PC-3 (cell line): ENCODE results near the gene TPO. TPM values are rescaled to one million over a fixed set of nuclear protein-coding genes. Genes with fewer than 3 reads are reported as not detected.

Experiments used
- ATAC-seq: fragments of 200-7000 bp; cut with Tn5 transposase; 2 replicates; pipeline ENCODE4 v1.9.1; 2020; ENCODE audit warnings: mild to moderate bottlenecking, moderate library complexity
- BruUV-seq: library from RNA; stranded (reverse); fragments of 400-500 nt; replicated peaks from 2 replicates; lab custom pipeline; 2021; lab: Mats Ljungman, UMichigan
- CTCF ChIA-PET: fragments of 300-600 bp; sonication (Branson Sonifier 250); formaldehyde crosslinking; loops from one replicate; lab custom pipeline; 2022; ENCODE audit warnings: antibody characterized with exemption; lab: Charles Lee
- POLR2A ChIA-PET: fragments of 300-600 bp; sonication (Branson Sonifier 250); formaldehyde crosslinking; loops from one replicate; lab custom pipeline; 2022; ENCODE audit warnings: antibody characterized with exemption; ENCODE audit not compliant: unreplicated experiment; lab: Charles Lee
- DNase-seq: peaks from one replicate; pipeline ENCODE4 v3.0.0-alpha.2; 2015
- H2AFZ ChIP-seq: fragments of 300-600 bp; sonication (generic); 2 replicates; pipeline ENCODE4 v1.6.0; 2016; ENCODE audit warnings: antibody characterized with exemption, low read length
- H3F3A ChIP-seq: fragments of 300-600 bp; sonication (generic); one replicate; pipeline ENCODE4 v1.6.0; 2017; ENCODE audit warnings: antibody characterized with exemption, low read length, control low read depth, mild to moderate bottlenecking; ENCODE audit not compliant: unreplicated experiment
- H3K27ac ChIP-seq: fragments of 300-600 bp; sonication (generic); 2 replicates; pipeline ENCODE4 v1.5.1; 2016; ENCODE audit warnings: mild to moderate bottlenecking, low read length
- H3K27me3 ChIP-seq: fragments of 300-600 bp; sonication (generic); 2 replicates; pipeline ENCODE4 v1.6.1; 2016; ENCODE audit warnings: low read length, mixed read lengths
- H3K36me3 ChIP-seq: fragments of 300-600 bp; sonication (generic); 2 replicates; pipeline ENCODE4 v1.6.1; 2016; ENCODE audit warnings: low read depth, mixed run types, low read length, mixed read lengths
- H3K4me1 ChIP-seq: fragments of 300-600 bp; sonication (generic); 2 replicates; pipeline ENCODE4 v1.5.1; 2016; ENCODE audit warnings: low read length; ENCODE audit not compliant: insufficient read depth
- H3K4me2 ChIP-seq: fragments of 300-600 bp; sonication (generic); 2 replicates; pipeline ENCODE4 v1.6.0; 2016; ENCODE audit warnings: low read length
- H3K4me3 ChIP-seq: fragments of 300-600 bp; sonication (generic); 2 replicates; pipeline ENCODE4 v1.5.1; 2016; ENCODE audit warnings: mild to moderate bottlenecking, low read length, mixed read lengths
- H3K79me2 ChIP-seq: fragments of 300-600 bp; sonication (generic); 2 replicates; pipeline ENCODE4 v1.6.1; 2017; ENCODE audit warnings: low read length, mixed read lengths
- H3K9ac ChIP-seq: fragments of 300-600 bp; sonication (generic); 2 replicates; pipeline ENCODE4 v1.6.0; 2016; ENCODE audit warnings: mild to moderate bottlenecking, low read length
- H3K9me2 ChIP-seq: fragments of 300-600 bp; sonication (generic); replicated peaks from 2 replicates; pipeline ENCODE4 v1.6.1; 2016; ENCODE audit warnings: mixed run types, low read length, mixed read lengths
- H3K9me3 ChIP-seq: fragments of 300-600 bp; sonication (generic); 2 replicates; pipeline ENCODE4 v1.6.1; 2016; ENCODE audit warnings: low read length, mixed read lengths
- H4K20me1 ChIP-seq: fragments of 300-600 bp; sonication (generic); 2 replicates; pipeline ENCODE4 v1.6.1; 2016; ENCODE audit warnings: low read length, mixed read lengths
- CTCF ChIP-seq: fragments of 300-600 bp; sonication (generic); conservative IDR thresholded peaks from 2 replicates; pipeline ENCODE4 v1.5.1; 2017; ENCODE audit warnings: antibody characterized with exemption, low read depth, mild to moderate bottlenecking, low read length
- EZH2 ChIP-seq: fragments of 300-600 bp; sonication (generic); IDR thresholded peaks from one replicate; pipeline ENCODE4 v1.6.1; 2017; ENCODE audit warnings: antibody characterized with exemption, mild to moderate bottlenecking, low read length; ENCODE audit not compliant: unreplicated experiment
- EZH2phosphoT487 ChIP-seq: fragments of 300-600 bp; sonication (generic); IDR thresholded peaks from 2 replicates; pipeline ENCODE4 v1.6.1; 2018; ENCODE audit warnings: mild to moderate bottlenecking, antibody characterized with exemption, low read length, borderline replicate concordance
- intact Hi-C: fragments of 100-400 bp; cut with micrococcal nuclease; formaldehyde crosslinking; loops from 2 replicates; pipeline ENCODE4 v1.9.0; 2023
- total RNA-seq: library from RNA; depleted of rRNA; stranded (reverse); fragments of >200 nt; gene quantifications from 2 replicates; pipeline ENCODE4 v1.2.3, GENCODE V29; 2014

TPO gene
- total RNA-seq, 1 experiment from 2014 or later = not detected

DNA sequence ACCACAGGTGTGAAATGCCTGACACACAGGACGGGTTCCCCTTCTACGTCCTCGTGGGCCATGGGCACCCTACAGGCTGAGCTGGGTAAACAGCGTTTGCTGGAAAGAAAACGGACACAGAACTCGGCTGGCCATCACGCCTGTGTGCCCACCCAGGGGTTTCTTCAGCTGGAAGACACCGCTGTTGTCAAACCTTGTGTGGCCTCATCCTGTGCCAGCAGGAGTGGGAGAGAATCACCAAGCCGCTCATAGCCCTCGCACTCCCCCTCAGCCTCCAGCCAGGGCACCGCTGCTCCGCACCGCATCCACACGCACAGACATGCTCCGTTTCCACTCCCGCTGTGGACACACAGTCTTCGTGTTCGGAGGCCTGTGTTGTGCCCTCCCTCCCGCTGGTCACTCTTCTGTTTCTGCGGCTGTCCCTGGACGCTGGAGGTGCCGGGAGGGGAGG lies 169.7 kb downstream of the TPO start:
- Histone ChIP-seq H3K4me2 (no peak overlapping the region), H2AFZ (no peak overlapping the region), H3K27me3 (no peaks in the 10 kb centered on the region), H3K36me3 (no peaks in the 10 kb centered on the region), H3K4me1 (peaks cover 49% of the 10 kb centered on the region), H4K20me1 (no peaks in the 10 kb centered on the region), H3K9me3 (no peaks in the 10 kb centered on the region), H3K27ac (no peak overlapping the region), H3K79me2 (no peaks in the 10 kb centered on the region), H3F3A (peaks cover 3% of the 10 kb centered on the region), H3K4me3 (no peak overlapping the region), H3K9me2 (no peaks in the 10 kb centered on the region), H3K9ac (no peak overlapping the region)
- POLR2A ChIA-PET = no interaction called here
- ATAC-seq (no peak), DNase-seq (no peak)
- no TSS peak for BruUV-seq
- CTCF ChIA-PET = no interaction called here
- TF ChIP-seq CTCF (no peak), EZH2 (no peak), EZH2phosphoT487 (no peak)
- intact Hi-C loops = no loop called here

- POLR2A ChIA-PET = no interaction called here
- Histone ChIP-seq H2AFZ (no peak overlapping the region), H3K9ac (no peak overlapping the region), H3K9me2 (no peaks in the 10 kb centered on the region), H3K36me3 (no peaks in the 10 kb centered on the region), H3K4me2 (no peak overlapping the region), H3K27me3 (no peaks in the 10 kb centered on the region), H3F3A (peaks cover 3% of the 10 kb centered on the region), H3K9me3 (no peaks in the 10 kb centered on the region), H3K27ac (no peak overlapping the region), H4K20me1 (no peaks in the 10 kb centered on the region), H3K79me2 (no peaks in the 10 kb centered on the region), H3K4me3 (no peak overlapping the region), H3K4me1 (peaks cover 37% of the 10 kb centered on the region)
- DNase-seq (no peak), ATAC-seq (no peak)
- CTCF ChIA-PET = no interaction called here
- TF ChIP-seq EZH2 (no peak), CTCF (no peak), EZH2phosphoT487 (no peak)
- intact Hi-C loops = loop anchor here (2.0 kb wide), 1 partner anchor 33 kb away; no protein-coding TSS in a partner anchor
- BruUV-seq = no TSS peak
Measured at GRCh38 chr2:1584051-1584531, 170.8 kb downstream of the TPO start.

DNA sequence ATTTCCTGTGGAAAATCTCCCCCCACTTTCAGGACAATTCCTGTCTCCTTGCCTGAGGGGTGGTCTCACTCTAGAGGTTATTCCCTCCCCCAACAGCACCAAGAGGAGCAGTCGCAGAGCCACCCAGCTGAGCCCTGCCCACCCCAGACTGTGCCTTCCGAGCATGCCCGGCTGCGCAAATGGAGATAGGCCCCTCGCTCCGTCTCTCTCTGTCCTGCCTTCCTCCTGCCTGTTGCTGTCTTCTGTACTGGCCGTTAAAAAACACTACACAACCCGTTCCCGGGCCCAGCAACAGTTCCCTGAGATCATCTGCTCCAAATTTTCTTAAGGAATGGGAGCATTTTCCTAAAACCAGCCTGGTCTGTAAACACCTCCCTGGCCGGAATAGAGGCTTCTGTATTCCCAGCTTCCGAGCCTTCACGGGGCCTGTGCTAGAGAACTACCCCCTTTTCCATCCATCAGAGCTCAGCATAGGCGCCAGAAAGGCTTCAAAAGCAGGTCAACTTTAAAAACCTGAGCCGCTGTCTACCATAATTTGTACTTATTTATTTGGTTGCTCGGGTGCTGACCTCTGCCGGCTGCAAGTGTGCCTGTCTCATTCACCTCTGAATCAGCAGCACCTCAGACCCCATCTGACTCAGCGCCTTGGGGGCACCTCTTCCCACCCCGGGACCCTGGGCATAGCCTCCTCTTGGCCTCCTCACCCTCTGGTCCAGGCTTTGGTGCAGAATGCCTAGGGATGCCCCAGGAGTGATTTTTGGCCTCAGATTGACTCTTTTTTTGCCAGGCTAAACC lies 171.6 kb downstream of the TPO start:
- no TSS peak for BruUV-seq

More for the DNA sequence above, 171.6 kb downstream of the TPO start:
- no peaks in the 10 kb centered on the region for H3K27me3 ChIP-seq
- H3K36me3 ChIP-seq = no peaks in the 10 kb centered on the region
- H3K9me2 ChIP-seq = no peaks in the 10 kb centered on the region
- no peaks in the 10 kb centered on the region for H3K9me3 ChIP-seq
- peaks cover 30% of the 10 kb centered on the region for H3K4me1 ChIP-seq
- ChIA-PET POLR2A (no interaction called here), CTCF (no interaction called here)
- no peak overlapping the region for H3K4me3 ChIP-seq
- intact Hi-C loops = loop anchor here (2.0 kb wide), 1 partner anchor 34 kb away; no protein-coding TSS in a partner anchor
- H3K4me2 ChIP-seq = no peak overlapping the region
- ATAC-seq = peak; percentile 32
- H2AFZ ChIP-seq = 0 out of 2 replicates have a peak overlapping the region, but pooled peaks have one; percentile 36
- TF ChIP-seq EZH2phosphoT487 (no peak), CTCF (peak; percentile 67), EZH2 (no peak)
- no peak overlapping the region for H3K9ac ChIP-seq
- no peaks in the 10 kb centered on the region for H4K20me1 ChIP-seq
- no peak overlapping the region for H3K27ac ChIP-seq
- H3K79me2 ChIP-seq = no peaks in the 10 kb centered on the region
- no peaks in the 10 kb centered on the region for H3F3A ChIP-seq
- DNase-seq = peak; percentile 46
